Activated CD4-positive, alpha-beta memory T cell treated with anti-CD3 and anti-CD28 coated beads for 36 hours (primary cell): ENCODE data around the gene ABCA13. TPM values are rescaled to one million over a fixed set of nuclear protein-coding genes. Genes with fewer than 3 reads are reported as not detected.

Experiments used
- CTCF ChIA-PET: fragments of 350-600 bp; sonication (Branson Sonifier 250); formaldehyde crosslinking; loops from one replicate; lab custom pipeline; 2021; ENCODE audit warnings: antibody characterized with exemption, inconsistent platforms; lab: Charles Lee
- POLR2A ChIA-PET: fragments of 350-600 bp; sonication (Branson Sonifier 250); formaldehyde crosslinking; loops from one replicate; lab custom pipeline; 2021; ENCODE audit warnings: antibody characterized with exemption; lab: Charles Lee
- DNase-seq: peaks from one replicate; pipeline ENCODE4 v3.0.0-alpha.2; 2020
- H3K27ac Mint-ChIP-seq: one replicate; pipeline ENCODE4 v1.8.0; 2021; ENCODE audit warnings: mixed read lengths
- H3K27me3 Mint-ChIP-seq: one replicate; pipeline ENCODE4 v1.8.0; 2021; ENCODE audit warnings: mixed read lengths
- H3K36me3 Mint-ChIP-seq: one replicate; pipeline ENCODE4 v1.8.0; 2021; ENCODE audit warnings: mixed read lengths
- H3K4me1 Mint-ChIP-seq: one replicate; pipeline ENCODE4 v1.8.0; 2021; ENCODE audit warnings: low read depth, mixed read lengths
- H3K4me3 Mint-ChIP-seq: one replicate; pipeline ENCODE4 v1.8.0; 2021; ENCODE audit warnings: mild to moderate bottlenecking, mixed read lengths
- H3K9me3 Mint-ChIP-seq: one replicate; pipeline ENCODE4 v1.8.0; 2021; ENCODE audit warnings: mixed read lengths
- intact Hi-C: fragments of 100-400 bp; cut with micrococcal nuclease; formaldehyde crosslinking; loops from one replicate; pipeline ENCODE4 v1.15.1; 2023
- total RNA-seq, 2 experiments: library from RNA; stranded (reverse); gene quantifications; one replicate each; pipeline ENCODE4 v1.2.3, GENCODE V29; 2021

ABCA13 gene
- total RNA-seq, 2 experiments from 2014 or later: not detected

- Mint-ChIP-seq H3K27me3 (no peaks in the 10 kb centered on the region), H3K9me3 (no peaks in the 10 kb centered on the region), H3K36me3 (no peaks in the 10 kb centered on the region), H3K4me1 (no peaks in the 10 kb centered on the region), H3K27ac (no peak overlapping the region), H3K4me3 (no peak overlapping the region)
- POLR2A ChIA-PET: no interaction called here
- CTCF ChIA-PET: no interaction called here
- intact Hi-C loops: no loop called here
- no peak for DNase-seq
Measured at GRCh38 chr7:48481235-48481634, 310.0 kb downstream of the ABCA13 start.

DNA sequence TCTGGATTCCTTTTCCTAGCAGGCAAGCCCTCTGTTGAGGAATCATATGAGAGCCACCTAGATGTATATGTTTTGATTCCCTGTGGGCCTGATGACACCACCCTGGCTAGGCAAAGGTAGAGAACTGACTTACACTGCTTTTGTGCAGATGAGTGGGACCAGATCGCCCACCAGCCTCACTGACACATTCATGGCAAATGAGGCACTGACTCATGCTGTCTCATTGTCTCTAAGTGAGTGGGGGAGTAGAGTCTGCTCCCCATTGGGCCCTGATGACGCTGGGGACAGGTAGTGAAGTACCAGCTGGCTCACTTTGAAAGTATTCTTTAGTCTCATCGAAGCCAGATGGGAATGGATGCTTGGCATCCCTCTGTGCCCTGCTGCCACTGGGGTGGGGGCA lies 326.3 kb downstream of the ABCA13 start:
- H3K9me3 Mint-ChIP-seq: no peaks in the 10 kb centered on the region
- H3K4me3 Mint-ChIP-seq: no peak overlapping the region
- H3K4me1 Mint-ChIP-seq: no peaks in the 10 kb centered on the region
- H3K27me3 Mint-ChIP-seq: peaks cover 5% of the 10 kb centered on the region
- ChIA-PET CTCF (no interaction called here), POLR2A (no interaction called here)
- no peaks in the 10 kb centered on the region for H3K36me3 Mint-ChIP-seq
- DNase-seq: no peak
- intact Hi-C loops: no loop called here
- H3K27ac Mint-ChIP-seq: no peak overlapping the region

DNA sequence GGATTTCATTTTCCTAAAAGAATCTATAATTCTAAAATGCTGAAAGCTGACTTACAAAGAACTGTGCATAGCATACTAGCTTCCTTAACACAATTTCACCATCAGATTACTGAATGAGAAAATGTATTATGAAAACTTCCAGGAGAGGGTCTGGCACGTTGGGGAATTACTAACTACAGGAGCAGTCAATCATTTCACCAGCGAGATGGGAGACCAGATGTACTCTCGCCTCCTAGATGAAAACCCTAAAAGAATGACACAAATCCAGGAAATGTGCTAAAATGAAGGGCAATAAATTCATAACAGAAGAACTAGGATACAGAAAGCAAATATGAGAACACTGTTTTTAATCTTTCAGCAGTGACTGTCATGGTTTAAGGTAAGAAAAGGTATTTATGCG lies 330.8 kb downstream of the ABCA13 start:
- Mint-ChIP-seq H3K9me3 (no peaks in the 10 kb centered on the region), H3K4me1 (no peaks in the 10 kb centered on the region), H3K27me3 (peaks cover 5% of the 10 kb centered on the region), H3K4me3 (no peak overlapping the region), H3K27ac (no peak overlapping the region), H3K36me3 (no peaks in the 10 kb centered on the region)
- POLR2A ChIA-PET: no interaction called here
- DNase-seq: no peak
- intact Hi-C loops: no loop called here
- CTCF ChIA-PET: no interaction called here

GRCh38 chr7:48505051-48505450 lies 333.8 kb downstream of the ABCA13 start:
- ChIA-PET CTCF (no interaction called here), POLR2A (no interaction called here)
- intact Hi-C loops: no loop called here
- DNase-seq: no peak
- Mint-ChIP-seq H3K9me3 (no peaks in the 10 kb centered on the region), H3K27ac (no peak overlapping the region), H3K27me3 (peaks cover 3% of the 10 kb centered on the region), H3K4me1 (no peaks in the 10 kb centered on the region), H3K4me3 (no peak overlapping the region), H3K36me3 (no peaks in the 10 kb centered on the region)

DNA sequence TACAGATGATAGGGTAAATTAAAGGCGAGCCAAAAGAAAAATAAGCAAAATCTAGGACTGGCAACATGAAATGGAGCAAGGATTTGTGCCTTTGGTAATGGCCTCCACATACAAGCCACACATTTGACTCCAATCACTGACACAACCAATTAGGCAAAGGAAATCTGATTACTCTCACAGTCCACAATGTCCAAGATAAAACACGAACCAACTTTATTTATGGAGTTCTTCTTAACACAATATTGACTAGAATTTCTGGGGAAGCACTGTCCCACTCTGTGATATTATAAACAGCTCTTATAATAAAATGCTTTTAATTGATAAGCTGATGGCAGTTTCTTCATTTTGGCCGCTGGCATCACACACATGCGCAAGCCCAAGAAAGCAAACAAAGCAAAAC lies 334.2 kb downstream of the ABCA13 start:
- Mint-ChIP-seq H3K9me3 (no peaks in the 10 kb centered on the region), H3K4me3 (no peak overlapping the region), H3K27ac (no peak overlapping the region), H3K4me1 (no peaks in the 10 kb centered on the region), H3K27me3 (peaks cover 3% of the 10 kb centered on the region), H3K36me3 (no peaks in the 10 kb centered on the region)
- ChIA-PET POLR2A (no interaction called here), CTCF (no interaction called here)
- DNase-seq: no peak
- intact Hi-C loops: no loop called here

DNA sequence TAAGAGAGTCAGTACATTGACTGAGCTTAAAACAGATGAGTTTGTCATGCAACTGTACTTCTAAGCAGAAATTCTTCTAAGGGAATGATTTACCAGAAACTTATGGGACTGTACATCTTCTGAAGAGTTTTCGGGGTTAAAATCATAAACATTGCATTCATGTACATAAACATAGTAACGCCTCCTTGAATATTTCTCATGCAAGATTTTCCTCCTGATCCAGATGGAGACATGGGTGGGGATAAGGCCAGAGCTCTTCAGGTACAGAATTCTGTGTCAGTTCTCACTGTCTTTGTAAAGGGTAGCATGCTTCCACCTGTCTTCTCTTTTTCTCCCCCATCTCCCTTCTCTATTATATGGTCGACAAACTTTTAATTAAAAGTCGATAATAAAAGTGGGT lies 335.3 kb downstream of the ABCA13 start:
- no peaks in the 10 kb centered on the region for H3K36me3 Mint-ChIP-seq
- H3K4me3 Mint-ChIP-seq: no peak overlapping the region
- no peak for DNase-seq
- POLR2A ChIA-PET: no interaction called here
- H3K4me1 Mint-ChIP-seq: no peaks in the 10 kb centered on the region
- H3K27ac Mint-ChIP-seq: no peak overlapping the region
- intact Hi-C loops: no loop called here
- H3K27me3 Mint-ChIP-seq: no peaks in the 10 kb centered on the region
- no peaks in the 10 kb centered on the region for H3K9me3 Mint-ChIP-seq
- CTCF ChIA-PET: no interaction called here

DNA sequence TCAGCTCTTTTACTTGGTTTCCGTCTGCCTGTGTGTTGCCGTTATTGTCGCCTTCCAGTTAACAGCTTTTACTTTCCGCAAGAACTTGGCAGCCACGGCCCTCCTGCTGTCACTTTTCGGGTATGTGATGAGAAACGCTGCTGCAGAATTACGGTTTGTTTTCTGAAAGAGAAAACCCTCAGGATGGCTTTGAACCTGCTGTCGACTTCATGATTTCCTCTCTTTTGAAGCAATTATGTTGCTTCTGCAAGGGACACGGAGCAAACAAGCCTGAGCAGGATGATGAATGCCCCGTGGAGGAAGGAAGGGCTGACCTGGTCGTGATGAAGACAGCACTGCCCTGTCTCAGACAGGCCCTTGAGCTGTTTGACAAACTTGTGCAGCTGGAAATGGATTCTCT lies 339.8 kb downstream of the ABCA13 start:
- ChIA-PET CTCF (no interaction called here), POLR2A (no interaction called here)
- no peaks in the 10 kb centered on the region for H3K27me3 Mint-ChIP-seq
- no peaks in the 10 kb centered on the region for H3K4me1 Mint-ChIP-seq
- no peak overlapping the region for H3K4me3 Mint-ChIP-seq
- H3K27ac Mint-ChIP-seq: no peak overlapping the region
- H3K36me3 Mint-ChIP-seq: no peaks in the 10 kb centered on the region
- no peak for DNase-seq
- intact Hi-C loops: no loop called here
- H3K9me3 Mint-ChIP-seq: no peaks in the 10 kb centered on the region

DNA sequence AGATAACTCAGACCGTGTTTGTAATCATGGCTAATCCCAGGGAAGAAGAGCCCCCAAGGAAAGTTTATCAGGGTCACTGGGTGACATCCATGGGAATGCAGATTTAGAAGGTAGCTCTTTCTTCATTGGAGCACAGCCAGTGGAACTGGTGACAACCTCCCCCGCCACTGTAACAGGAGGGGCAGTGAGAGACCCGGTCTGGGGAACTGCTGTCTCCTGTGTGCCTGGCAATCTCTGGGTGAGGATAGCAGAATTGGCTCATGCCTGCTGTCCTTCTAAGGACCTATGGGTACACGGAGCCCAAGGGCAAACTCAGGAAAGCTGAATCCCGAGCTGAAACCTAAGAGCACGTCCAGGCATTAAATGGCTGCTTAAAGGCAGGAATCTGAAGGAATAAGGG lies 341.6 kb downstream of the ABCA13 start:
- H3K4me3 Mint-ChIP-seq: no peak overlapping the region
- intact Hi-C loops: no loop called here
- ChIA-PET POLR2A (no interaction called here), CTCF (no interaction called here)
- no peak for DNase-seq
- no peaks in the 10 kb centered on the region for H3K27me3 Mint-ChIP-seq
- no peaks in the 10 kb centered on the region for H3K9me3 Mint-ChIP-seq
- no peaks in the 10 kb centered on the region for H3K36me3 Mint-ChIP-seq
- H3K27ac Mint-ChIP-seq: no peak overlapping the region
- no peaks in the 10 kb centered on the region for H3K4me1 Mint-ChIP-seq

- intact Hi-C loops: no loop called here
- no peaks in the 10 kb centered on the region for H3K36me3 Mint-ChIP-seq
- no peaks in the 10 kb centered on the region for H3K9me3 Mint-ChIP-seq
- POLR2A ChIA-PET: no interaction called here
- no peaks in the 10 kb centered on the region for H3K27me3 Mint-ChIP-seq
- DNase-seq: no peak
- no peaks in the 10 kb centered on the region for H3K4me1 Mint-ChIP-seq
- no peak overlapping the region for H3K4me3 Mint-ChIP-seq
- H3K27ac Mint-ChIP-seq: no peak overlapping the region
- CTCF ChIA-PET: no interaction called here
Measured at GRCh38 chr7:48515171-48515570, 343.9 kb downstream of the ABCA13 start.

- CTCF ChIA-PET: no interaction called here
- POLR2A ChIA-PET: no interaction called here
- DNase-seq: no peak
Measured at GRCh38 chr7:48518092-48518491, 346.8 kb downstream of the ABCA13 start.

GRCh38 chr7:48522692-48523091 lies 351.4 kb downstream of the ABCA13 start:
- Mint-ChIP-seq H3K36me3 (no peaks in the 10 kb centered on the region), H3K4me1 (no peaks in the 10 kb centered on the region), H3K27me3 (no peaks in the 10 kb centered on the region), H3K9me3 (no peaks in the 10 kb centered on the region), H3K4me3 (no peak overlapping the region), H3K27ac (no peak overlapping the region)
- ChIA-PET CTCF (no interaction called here), POLR2A (no interaction called here)
- intact Hi-C loops: no loop called here
- no peak for DNase-seq

More at GRCh38 chr7:48518092-48518491, 346.8 kb downstream of the ABCA13 start:
- intact Hi-C loops: no loop called here
- Mint-ChIP-seq H3K9me3 (no peaks in the 10 kb centered on the region), H3K36me3 (no peaks in the 10 kb centered on the region), H3K27ac (no peak overlapping the region), H3K4me3 (no peak overlapping the region), H3K4me1 (no peaks in the 10 kb centered on the region), H3K27me3 (no peaks in the 10 kb centered on the region)

- H3K27me3 Mint-ChIP-seq: no peaks in the 10 kb centered on the region
- no peaks in the 10 kb centered on the region for H3K9me3 Mint-ChIP-seq
Measured at GRCh38 chr7:48525736-48526732, 354.8 kb downstream of the ABCA13 start.

GRCh38 chr7:48528646-48529045 lies 357.4 kb downstream of the ABCA13 start:
- Mint-ChIP-seq H3K4me3 (no peak overlapping the region), H3K36me3 (no peaks in the 10 kb centered on the region), H3K27ac (no peak overlapping the region), H3K9me3 (no peaks in the 10 kb centered on the region), H3K4me1 (no peaks in the 10 kb centered on the region), H3K27me3 (no peaks in the 10 kb centered on the region)
- ChIA-PET CTCF (no interaction called here), POLR2A (no interaction called here)
- intact Hi-C loops: no loop called here
- no peak for DNase-seq

More at GRCh38 chr7:48525736-48526732, 354.8 kb downstream of the ABCA13 start:
- ChIA-PET POLR2A (no interaction called here), CTCF (no interaction called here)
- intact Hi-C loops: no loop called here
- no peaks in the 10 kb centered on the region for H3K36me3 Mint-ChIP-seq
- no peak overlapping the region for H3K4me3 Mint-ChIP-seq
- no peak for DNase-seq
- H3K27ac Mint-ChIP-seq: no peak overlapping the region
- no peaks in the 10 kb centered on the region for H3K4me1 Mint-ChIP-seq
